Activated CD8-positive, alpha-beta T cell treated with anti-CD3 and anti-CD28 coated beads for 36 hours (primary cell): Measurements from ENCODE around the gene ZNF850. TPM values are rescaled to one million over a fixed set of nuclear protein-coding genes. Genes with fewer than 3 reads are reported as not detected.
A peak's percentile ranks its signal among the peaks of the same experiment; 100 is the strongest.

Source experiments
- ATAC-seq: fragments of 200-7000 bp; cut with Tn5 transposase; one replicate; pipeline ENCODE4 v1.10.0; 2021; ENCODE audit warnings: mild to moderate bottlenecking, moderate library complexity
- CTCF ChIA-PET: fragments of 350-600 bp; sonication (Branson Sonifier 250); formaldehyde crosslinking; loops from one replicate; lab custom pipeline; 2021; ENCODE audit warnings: antibody characterized with exemption; lab: Charles Lee
- POLR2A ChIA-PET: fragments of 350-600 bp; sonication (Branson Sonifier 250); formaldehyde crosslinking; loops from one replicate; lab custom pipeline; 2021; ENCODE audit warnings: antibody characterized with exemption; lab: Charles Lee
- DNase-seq: peaks from one replicate; pipeline ENCODE4 v3.0.0-alpha.2; 2020
- H3K27ac Mint-ChIP-seq: one replicate; pipeline ENCODE4 v1.8.0; 2021; ENCODE audit warnings: mild to moderate bottlenecking, mixed read lengths
- H3K27me3 Mint-ChIP-seq: one replicate; pipeline ENCODE4 v1.8.0; 2021; ENCODE audit warnings: mixed read lengths
- H3K36me3 Mint-ChIP-seq: one replicate; pipeline ENCODE4 v1.8.0; 2021; ENCODE audit warnings: low read depth, mixed read lengths
- H3K4me1 Mint-ChIP-seq: one replicate; pipeline ENCODE4 v1.8.0; 2021; ENCODE audit warnings: low read depth, mixed read lengths
- H3K4me3 Mint-ChIP-seq: one replicate; pipeline ENCODE4 v1.8.0; 2021; ENCODE audit warnings: mild to moderate bottlenecking, moderate library complexity, mixed read lengths
- H3K9me3 Mint-ChIP-seq: one replicate; pipeline ENCODE4 v1.8.0; 2021; ENCODE audit warnings: mixed read lengths
- CTCF ChIP-seq: fragments of 200-600 bp; IDR thresholded peaks from one replicate; pipeline ENCODE4 v1.8.0; 2022; ENCODE audit warnings: antibody characterized with exemption, mild to moderate bottlenecking
- intact Hi-C: fragments of 100-400 bp; cut with micrococcal nuclease; formaldehyde crosslinking; loops from one replicate; pipeline ENCODE4 v1.10.0; 2022
- total RNA-seq, 2 experiments: library from RNA; stranded (reverse); gene quantifications; one replicate each; pipeline ENCODE4 v1.2.3, GENCODE V29; 2021

Gene ZNF850
- total RNA-seq, 2 experiments from 2014 or later: 10.6 to 11.7 TPM

- ChIA-PET CTCF (no interaction called here), POLR2A (interaction anchor here (0.8 to 2.1 kb wide), 3 partner anchors 20 to 441 kb away, joined by 3 to 12 read pairs (median 3); partner anchors contain the start of gene ZNF461)
- Mint-ChIP-seq H3K9me3 (peaks cover 15% of the 10 kb centered on the region), H3K27ac (peak overlapping the region; percentile 89), H3K4me1 (peaks cover 25% of the 10 kb centered on the region), H3K27me3 (no peaks in the 10 kb centered on the region), H3K36me3 (peaks cover 69% of the 10 kb centered on the region), H3K4me3 (peak overlapping the region; percentile 87)
- intact Hi-C loops: loop anchor here (5.0 kb wide), 1 partner anchor 161 kb away; the partner anchor contains the start of gene ZNF260
- ATAC-seq (no peak), DNase-seq (no peak)
- TF ChIP-seq CTCF: no peak
Observed at GRCh38 chr19:36688058-36688457, 84.5 kb downstream of the ZNF850 start.

GRCh38 chr19:36687214-36688056, 85.2 kb downstream of the ZNF850 start, which contains the start of gene ZNF567:
TSS of gene ZNF567 (plus strand) at chr19:36687612. CDS start at chr19:36694868, 7,256 bp downstream.
- no peaks in the 10 kb centered on the region for H3K27me3 Mint-ChIP-seq
- H3K4me3 Mint-ChIP-seq: peak within 1 kb of the TSS; percentile 87
- peaks cover 25% of the 10 kb centered on the region for H3K4me1 Mint-ChIP-seq
- POLR2A ChIA-PET: interaction anchor here (0.8 to 2.1 kb wide), 7 partner anchors 20 to 441 kb away, joined by 3 to 12 read pairs (median 3); partner anchors contain the start of gene ZNF461
- H3K36me3 Mint-ChIP-seq: peaks cover 66% of the 10 kb centered on the region
- CTCF ChIA-PET: interaction anchor here (0.5 kb wide), 1 partner anchor 150 kb away, joined by 3 read pairs; no protein-coding TSS in a partner anchor
- intact Hi-C loops: loop anchor here (5.0 kb wide), 1 partner anchor 160 kb away; the partner anchor contains the start of gene ZNF260
- peak within 1 kb of the TSS; percentile 89 for H3K27ac Mint-ChIP-seq
- ATAC-seq: peak; percentile 94
- peak; percentile 99 for DNase-seq
- H3K9me3 Mint-ChIP-seq: peaks cover 17% of the 10 kb centered on the region
- TF ChIP-seq CTCF: no peak

- ChIA-PET POLR2A (interaction anchor here (1.0 to 2.1 kb wide), 6 partner anchors 19 to 87 kb away, joined by 3 to 12 read pairs (median 3); partner anchors contain the start of gene ZNF461), CTCF (interaction anchor here (0.5 kb wide), 1 partner anchor 151 kb away, joined by 3 read pairs; no protein-coding TSS in a partner anchor)
- peak overlapping the region; percentile 89 for H3K27ac Mint-ChIP-seq
- no peaks in the 10 kb centered on the region for H3K27me3 Mint-ChIP-seq
- peaks cover 64% of the 10 kb centered on the region for H3K36me3 Mint-ChIP-seq
- intact Hi-C loops: loop anchor here (5.0 kb wide), 1 partner anchor 159 kb away; the partner anchor contains the start of gene ZNF260
- peaks cover 25% of the 10 kb centered on the region for H3K4me1 Mint-ChIP-seq
- peaks cover 15% of the 10 kb centered on the region for H3K9me3 Mint-ChIP-seq
- ATAC-seq (peak; percentile 35), DNase-seq (no peak)
- TF ChIP-seq CTCF: no peak
- H3K4me3 Mint-ChIP-seq: peak overlapping the region; percentile 87
Observed at GRCh38 chr19:36686365-36687213, 86.0 kb downstream of the ZNF850 start.

- no peak for DNase-seq
- no peaks in the 10 kb centered on the region for H3K27me3 Mint-ChIP-seq
- H3K4me1 Mint-ChIP-seq: peaks cover 25% of the 10 kb centered on the region
- ChIA-PET CTCF (no interaction called here), POLR2A (no interaction called here)
- H3K9me3 Mint-ChIP-seq: peaks cover 15% of the 10 kb centered on the region
- H3K36me3 Mint-ChIP-seq: peaks cover 64% of the 10 kb centered on the region
- no peak for TF ChIP-seq CTCF
- peak overlapping the region; percentile 87 for H3K4me3 Mint-ChIP-seq
- ATAC-seq: no peak
- intact Hi-C loops: loop anchor here (5.0 kb wide), 1 partner anchor 159 kb away; the partner anchor contains the start of gene ZNF260
- no peak overlapping the region for H3K27ac Mint-ChIP-seq
Observed at GRCh38 chr19:36685835-36686234, 86.8 kb downstream of the ZNF850 start.
